ENCODE measurements around the gene NRAP.

The NRAP gene

GRCh38 chr10:113692271-113692670, 28.4 kb upstream of the NRAP start:
- H3K27ac ChIP-seq: no peak overlapping the region
- no peak for TF ChIP-seq CTCF (conservative IDR thresholded peaks at IDR 0.05)

- no peak for TF ChIP-seq CTCF (conservative IDR thresholded peaks at IDR 0.05)
- no peak overlapping the region for H3K27ac ChIP-seq
Observed at GRCh38 chr10:113691381-113691780, 27.5 kb upstream of the NRAP start.

GRCh38 chr10:113690749-113691148, 26.9 kb upstream of the NRAP start:
- no peak overlapping the region for H3K27ac ChIP-seq
- TF ChIP-seq CTCF (conservative IDR thresholded peaks at IDR 0.05): no peak

GRCh38 chr10:113689574-113689973, 25.7 kb upstream of the NRAP start:
- no peak for TF ChIP-seq CTCF (conservative IDR thresholded peaks at IDR 0.05)
- no peak overlapping the region for H3K27ac ChIP-seq

GRCh38 chr10:113689057-113689456, 25.2 kb upstream of the NRAP start:
- TF ChIP-seq CTCF (conservative IDR thresholded peaks at IDR 0.05): no peak
- H3K27ac ChIP-seq: no peak overlapping the region

- no peak overlapping the region for H3K27ac ChIP-seq
- no peak for TF ChIP-seq CTCF (conservative IDR thresholded peaks at IDR 0.05)
Observed at GRCh38 chr10:113687037-113687436, 23.2 kb upstream of the NRAP start.

- no peak overlapping the region for H3K27ac ChIP-seq
- TF ChIP-seq CTCF (conservative IDR thresholded peaks at IDR 0.05): no peak
Observed at GRCh38 chr10:113686028-113686427, 22.2 kb upstream of the NRAP start.

- TF ChIP-seq CTCF (conservative IDR thresholded peaks at IDR 0.05): no peak
- no peak overlapping the region for H3K27ac ChIP-seq
Observed at GRCh38 chr10:113683300-113683699, 19.5 kb upstream of the NRAP start.
